H9 (cell line): Measurements from ENCODE around the gene DSE. TPM values are rescaled to one million over a fixed set of nuclear protein-coding genes. Genes with fewer than 3 reads are reported as not detected.

Source experiments
- DNase-seq: peaks from one replicate; pipeline ENCODE4 v3.0.0-alpha.2; 2017
- H2AFZ ChIP-seq: one replicate; pipeline ENCODE4 v1.6.1; 2013; ENCODE audit warnings: mild to moderate bottlenecking, low read length, control low read depth, moderate library complexity
- H2AK5ac ChIP-seq: 2 replicates; pipeline ENCODE4 v1.6.1; 2013; ENCODE audit warnings: low read length, control low read depth, mixed read lengths; ENCODE audit not compliant: insufficient read length
- H2BK120ac ChIP-seq: one replicate; pipeline ENCODE4 v1.6.1; 2013; ENCODE audit warnings: low read depth, mild to moderate bottlenecking, low read length, control low read depth, inconsistent platforms; ENCODE audit not compliant: poor library complexity, severe bottlenecking
- H2BK12ac ChIP-seq: 2 replicates; pipeline ENCODE4 v1.6.1; 2013; ENCODE audit warnings: low read length, control low read depth, mixed read lengths, low read depth; ENCODE audit not compliant: insufficient read length
- H2BK15ac ChIP-seq: 2 replicates; pipeline ENCODE4 v1.6.1; 2013; ENCODE audit warnings: low read depth, low read length, control low read depth
- H2BK20ac ChIP-seq: one replicate; pipeline ENCODE4 v1.6.1; 2013; ENCODE audit warnings: low read depth, mild to moderate bottlenecking, low read length, control low read depth, inconsistent platforms; ENCODE audit not compliant: poor library complexity, severe bottlenecking
- H2BK5ac ChIP-seq: 2 replicates; pipeline ENCODE4 v1.6.1; 2013; ENCODE audit warnings: low read length, control low read depth, mixed read lengths; ENCODE audit not compliant: insufficient read length
- H3K14ac ChIP-seq: 2 replicates; pipeline ENCODE4 v1.6.1; 2013; ENCODE audit warnings: low read length, control low read depth; ENCODE audit not compliant: insufficient read depth
- H3K18ac ChIP-seq: 2 replicates; pipeline ENCODE4 v1.6.1; 2013; ENCODE audit warnings: low read depth, mild to moderate bottlenecking, mixed read lengths, low read length, control low read depth; ENCODE audit not compliant: insufficient read length
- H3K23ac ChIP-seq: 2 replicates; pipeline ENCODE4 v1.6.1; 2013; ENCODE audit warnings: low read length, control low read depth, mixed read lengths, low read depth; ENCODE audit not compliant: insufficient read length
- H3K23me2 ChIP-seq: 2 replicates; pipeline ENCODE4 v1.6.1; 2013; ENCODE audit warnings: low read depth, mild to moderate bottlenecking, mixed read lengths, low read length, control low read depth; ENCODE audit not compliant: insufficient read length, poor library complexity, severe bottlenecking
- H3K27ac ChIP-seq: 2 replicates; pipeline ENCODE4 v1.5.1; 2013; ENCODE audit warnings: low read length, control low read depth, mixed read lengths, low read depth; ENCODE audit not compliant: insufficient read length
- H3K27me3 ChIP-seq: 2 replicates; pipeline ENCODE4 v1.6.1; 2013; ENCODE audit warnings: low read length, control low read depth, inconsistent platforms; ENCODE audit not compliant: insufficient read depth
- H3K4ac ChIP-seq: 2 replicates; pipeline ENCODE4 v1.6.1; 2013; ENCODE audit warnings: low read depth, mild to moderate bottlenecking, control low read depth, inconsistent platforms, low read length, moderate library complexity
- H3K4me1 ChIP-seq: 2 replicates; pipeline ENCODE4 v1.6.1; 2013; ENCODE audit warnings: low read length, control low read depth, inconsistent platforms; ENCODE audit not compliant: insufficient read depth
- H3K4me2 ChIP-seq: 2 replicates; pipeline ENCODE4 v1.6.1; 2013; ENCODE audit warnings: low read length, control low read depth, mixed read lengths; ENCODE audit not compliant: insufficient read length, insufficient read depth
- H3K56ac ChIP-seq: 2 replicates; pipeline ENCODE4 v1.6.1; 2013; ENCODE audit warnings: low read depth, mild to moderate bottlenecking, mixed read lengths, low read length, control low read depth; ENCODE audit not compliant: insufficient read length
- H3K79me1 ChIP-seq: 2 replicates; pipeline ENCODE4 v1.6.1; 2013; ENCODE audit warnings: low read depth, mild to moderate bottlenecking, moderate library complexity, low read length, control low read depth, inconsistent platforms; ENCODE audit not compliant: insufficient read depth, poor library complexity, severe bottlenecking
- H3K79me2 ChIP-seq: 2 replicates; pipeline ENCODE4 v1.6.1; 2013; ENCODE audit warnings: low read length, control low read depth, inconsistent platforms; ENCODE audit not compliant: insufficient read depth
- H3K9ac ChIP-seq: 2 replicates; pipeline ENCODE4 v1.6.1; 2013; ENCODE audit warnings: low read length, control low read depth, mixed read lengths; ENCODE audit not compliant: insufficient read length; ENCODE audit errors: extremely low read depth
- H3K9me3 ChIP-seq: one replicate; pipeline ENCODE4 v1.6.1; 2013; ENCODE audit warnings: low read depth, low read length, inconsistent platforms; ENCODE audit not compliant: control insufficient read depth
- H3T11ph ChIP-seq: one replicate; pipeline ENCODE4 v1.6.1; 2013; ENCODE audit warnings: mild to moderate bottlenecking, low read length, control low read depth, inconsistent platforms
- H4K20me1 ChIP-seq: one replicate; pipeline ENCODE4 v1.6.1; 2013; ENCODE audit not compliant: control insufficient read depth, insufficient read length, insufficient read depth
- H4K5ac ChIP-seq: 2 replicates; pipeline ENCODE4 v1.6.1; 2013; ENCODE audit warnings: low read depth, mild to moderate bottlenecking, mixed read lengths, low read length, control low read depth; ENCODE audit not compliant: insufficient read length
- H4K8ac ChIP-seq: replicated peaks from 2 replicates; pipeline ENCODE4 v1.6.1; 2013; ENCODE audit warnings: low read length, control low read depth, mixed read lengths, low read depth; ENCODE audit not compliant: insufficient read length
- H4K91ac ChIP-seq: 2 replicates; pipeline ENCODE4 v1.6.1; 2013; ENCODE audit warnings: low read depth, mild to moderate bottlenecking, moderate library complexity, mixed read lengths, low read length, control low read depth; ENCODE audit not compliant: insufficient read length
- H3K27ac Mint-ChIP-seq, 3 experiments: 2 replicates in 2 of 3; 3 replicates in 1 of 3; pipeline ENCODE4 v1.8.0; 2020 to 2021; ENCODE audit warnings: mixed read lengths in 3 of 3, mild to moderate bottlenecking in 1 of 3, moderate library complexity in 1 of 3
- H3K27me3 Mint-ChIP-seq: 2 replicates; pipeline ENCODE4 v1.8.0; 2021; ENCODE audit warnings: low read depth, mild to moderate bottlenecking, moderate library complexity, mixed read lengths
- H3K36me3 Mint-ChIP-seq, 3 experiments: 2 replicates in 2 of 3; 3 replicates in 1 of 3; pipeline ENCODE4 v1.8.0; 2020 to 2021; ENCODE audit warnings: low read depth in 3 of 3, mixed read lengths in 3 of 3; ENCODE audit not compliant: insufficient read depth in 1 of 3
- H3K4me1 Mint-ChIP-seq, 2 experiments: 2 replicates each; pipeline ENCODE4 v1.8.0; 2020; ENCODE audit warnings: mixed read lengths in 2 of 2
- H3K4me3 Mint-ChIP-seq, 2 experiments: 2 replicates in 1 of 2; 3 replicates in 1 of 2; pipeline ENCODE4 v1.8.0; 2020 to 2021; ENCODE audit warnings: mild to moderate bottlenecking in 2 of 2, mixed read lengths in 2 of 2, moderate library complexity in 1 of 2
- H3K9me3 Mint-ChIP-seq, 2 experiments: 2 replicates in 1 of 2; 3 replicates in 1 of 2; pipeline ENCODE4 v1.8.0; 2020; ENCODE audit warnings: mild to moderate bottlenecking in 2 of 2, mixed read lengths in 2 of 2, moderate library complexity in 1 of 2
- CTCF ChIP-seq: fragments of 200-600 bp; sonication (generic); conservative IDR thresholded peaks from 3 replicates; pipeline ENCODE4 v1.8.0; 2021; ENCODE audit warnings: antibody characterized with exemption, mild to moderate bottlenecking
- WGBS: extraction: QIAGEN DNeasy Blood & Tissue Kit; methylation state at CpG from one replicate; pipeline ENCODE4 v1.1.7; 2013; ENCODE audit warnings: missing lambda C conversion rate, low lambda C conversion rate, mixed read lengths; ENCODE audit not compliant: insufficient read length; ENCODE audit errors: extremely low coverage; 5-methylcytosine and 5-hydroxymethylcytosine counted together
- total RNA-seq: library from RNA; stranded (reverse); gene quantifications from 2 replicates; pipeline ENCODE4 v1.2.1, GENCODE V29; 2021

DSE gene
- total RNA-seq, 1 experiment from 2014 or later = 45.6 TPM

- WGBS = no CpG with 5 or more reads among the region's 1 CpG
- H3K56ac ChIP-seq = no peak overlapping the region
- Mint-ChIP-seq H3K4me3 (no peak overlapping the region), H3K9me3 (no peaks in the 10 kb centered on the region), H3K27ac (no peak overlapping the region), H3K27me3 (no peaks in the 10 kb centered on the region; the same call in 1 of the 2 replicates), H3K4me1 (peaks cover 2 to 4% of the 10 kb centered on the region in 2 experiments; a peak in 2 of 4 replicates), H3K36me3 (no peaks in the 10 kb centered on the region)
- H3K79me2 ChIP-seq = no peaks in the 10 kb centered on the region
- H2BK5ac ChIP-seq = no peak overlapping the region
- H2BK20ac ChIP-seq = no peak overlapping the region
- no peak overlapping the region for H2AFZ ChIP-seq
- H3K4ac ChIP-seq = no peak overlapping the region
- H3T11ph ChIP-seq = no peak overlapping the region
- no peaks in the 10 kb centered on the region for H3K27me3 ChIP-seq
- H3K23me2 ChIP-seq = no peaks in the 10 kb centered on the region
- H3K23ac ChIP-seq = no peak overlapping the region
- H4K20me1 ChIP-seq = no peaks in the 10 kb centered on the region
- H2BK12ac ChIP-seq = no peak overlapping the region
- H2BK15ac ChIP-seq = no peak overlapping the region
- no peak for TF ChIP-seq CTCF
- H2BK120ac ChIP-seq = no peak overlapping the region
- H3K14ac ChIP-seq = no peak overlapping the region
- H3K9ac ChIP-seq = no peak overlapping the region
- no peak overlapping the region for H2AK5ac ChIP-seq
- no peak for DNase-seq
- no peak overlapping the region for H3K18ac ChIP-seq
- H4K91ac ChIP-seq = no peak overlapping the region
- H4K8ac ChIP-seq = no peak overlapping the region
- no peaks in the 10 kb centered on the region for H3K79me1 ChIP-seq
- H3K4me2 ChIP-seq = no peak overlapping the region
- H4K5ac ChIP-seq = no peak overlapping the region
- H3K4me1 ChIP-seq = no peaks in the 10 kb centered on the region
- H3K9me3 ChIP-seq = no peaks in the 10 kb centered on the region
- H3K27ac ChIP-seq = no peak overlapping the region
Measured at GRCh38 chr6:116449565-116449964, 78.8 kb downstream of the DSE start.
